IMR-90 (cell line): ENCODE data around the gene ATP11A. TPM values are rescaled to one million over a fixed set of nuclear protein-coding genes. Genes with fewer than 3 reads are reported as not detected.

Source experiments
- ATAC-seq: fragments of 200-7000 bp; cut with Tn5 transposase; 2 replicates; pipeline ENCODE4 v1.9.1; 2020; ENCODE audit warnings: low read depth, mild to moderate bottlenecking, moderate library complexity
- BruUV-seq: library from RNA; stranded (reverse); fragments of 400-500 nt; replicated peaks from 2 replicates; lab custom pipeline; 2021; lab: Mats Ljungman, UMichigan
- CTCF ChIA-PET: fragments of 300-600 bp; formaldehyde crosslinking; extraction: SDS; loops from one replicate; lab custom pipeline; 2021; ENCODE audit warnings: antibody characterized with exemption; lab: Yijun Ruan, JAX
- POLR2A ChIA-PET: fragments of 300-600 bp; sonication (Branson Sonifier 250); formaldehyde crosslinking; loops from one replicate; lab custom pipeline; 2022; ENCODE audit warnings: antibody characterized with exemption; ENCODE audit not compliant: unreplicated experiment; lab: Charles Lee
- DNase-seq: peaks from one replicate; pipeline ENCODE4 v3.0.0; 2013
- H2AFZ ChIP-seq: replicated peaks from 2 replicates; pipeline ENCODE3; 2013; ENCODE audit warnings: low read length, mild to moderate bottlenecking; ENCODE audit not compliant: poor library complexity
- H2AK5ac ChIP-seq: 2 replicates; pipeline ENCODE4 v1.6.1; 2013; ENCODE audit warnings: low read depth, low read length, inconsistent platforms
- H2AK9ac ChIP-seq: replicated peaks from 2 replicates; pipeline ENCODE3; 2013; ENCODE audit warnings: mild to moderate bottlenecking, low read depth, low read length, moderate library complexity; ENCODE audit not compliant: poor library complexity
- H2BK120ac ChIP-seq: 2 replicates; pipeline ENCODE4 v1.6.1; 2013; ENCODE audit warnings: low read depth, low read length, inconsistent platforms
- H2BK15ac ChIP-seq: 3 replicates; pipeline ENCODE4 v1.6.1; 2013; ENCODE audit warnings: low read depth, low read length, inconsistent platforms
- H2BK20ac ChIP-seq: 2 replicates; pipeline ENCODE4 v1.6.1; 2013; ENCODE audit warnings: low read depth, mild to moderate bottlenecking, inconsistent platforms, low read length, moderate library complexity
- H2BK5ac ChIP-seq: 2 replicates; pipeline ENCODE4 v1.6.1; 2013; ENCODE audit warnings: mild to moderate bottlenecking, low read depth, low read length, inconsistent platforms; ENCODE audit not compliant: poor library complexity, severe bottlenecking
- H3K14ac ChIP-seq: replicated peaks from 2 replicates; pipeline ENCODE4 v1.6.1; 2013; ENCODE audit warnings: low read depth, low read length, inconsistent platforms
- H3K18ac ChIP-seq: 2 replicates; pipeline ENCODE4 v1.6.1; 2013; ENCODE audit warnings: low read depth, low read length, control low read depth
- H3K23ac ChIP-seq: 2 replicates; pipeline ENCODE4 v1.6.1; 2013; ENCODE audit warnings: low read depth, low read length, inconsistent platforms
- H3K27ac ChIP-seq: 2 replicates; pipeline ENCODE4 v1.5.1; 2013; ENCODE audit warnings: mild to moderate bottlenecking, control low read depth, low read length; ENCODE audit not compliant: insufficient read depth
- H3K27me3 ChIP-seq: 2 replicates; pipeline ENCODE4 v1.6.1; 2013; ENCODE audit warnings: low read length; ENCODE audit not compliant: control insufficient read depth, insufficient read depth
- H3K36me3 ChIP-seq: 2 replicates; pipeline ENCODE4 v1.6.1; 2013; ENCODE audit warnings: low read length, mixed read lengths; ENCODE audit not compliant: control insufficient read depth, insufficient read depth
- H3K4ac ChIP-seq: 2 replicates; pipeline ENCODE4 v1.6.1; 2013; ENCODE audit warnings: low read depth, low read length, inconsistent platforms
- H3K4me1 ChIP-seq: 2 replicates; pipeline ENCODE4 v1.6.1; 2013; ENCODE audit warnings: low read length, mixed read lengths; ENCODE audit not compliant: control insufficient read depth, insufficient read depth
- H3K4me2 ChIP-seq: 2 replicates; pipeline ENCODE4 v1.6.1; 2013; ENCODE audit warnings: low read depth, mild to moderate bottlenecking, control low read depth, low read length, moderate library complexity
- H3K4me3 ChIP-seq: 2 replicates; pipeline ENCODE4 v1.5.1; 2013; ENCODE audit warnings: low read depth, mild to moderate bottlenecking, control low read depth, low read length, moderate library complexity; ENCODE audit not compliant: insufficient read depth
- H3K56ac ChIP-seq: 2 replicates; pipeline ENCODE4 v1.6.1; 2013; ENCODE audit warnings: low read length, inconsistent platforms; ENCODE audit not compliant: insufficient read depth; ENCODE audit errors: extremely low read depth
- H3K79me1 ChIP-seq, 2 experiments: 2 replicates each; pipeline ENCODE4 v1.6.1; 2013; ENCODE audit warnings: low read length in 2 of 2, inconsistent platforms in 1 of 2, low read depth in 1 of 2
- H3K9ac ChIP-seq: 2 replicates; pipeline ENCODE4 v1.6.1; 2013; ENCODE audit warnings: low read depth, low read length, control low read depth
- H3K9me1 ChIP-seq: 2 replicates; pipeline ENCODE4 v1.6.1; 2013; ENCODE audit warnings: low read length, inconsistent platforms; ENCODE audit not compliant: insufficient read depth
- H3K9me3 ChIP-seq: 2 replicates; pipeline ENCODE4 v1.6.1; 2013; ENCODE audit warnings: low read length; ENCODE audit not compliant: control insufficient read depth, insufficient read depth
- H4K20me1 ChIP-seq: 2 replicates; pipeline ENCODE4 v1.6.1; 2013; ENCODE audit warnings: low read length, inconsistent platforms; ENCODE audit not compliant: insufficient read depth
- H4K5ac ChIP-seq: 2 replicates; pipeline ENCODE4 v1.6.1; 2013; ENCODE audit warnings: mild to moderate bottlenecking, low read depth, low read length, control low read depth
- H4K8ac ChIP-seq, 2 experiments: 2 replicates each; pipeline ENCODE4 v1.6.1; 2013; ENCODE audit warnings: low read depth in 2 of 2, low read length in 2 of 2, control low read depth in 1 of 2, inconsistent platforms in 1 of 2
- H4K91ac ChIP-seq: 2 replicates; pipeline ENCODE4 v1.6.1; 2013; ENCODE audit warnings: low read depth, low read length, inconsistent platforms; ENCODE audit not compliant: insufficient read depth
- BHLHE40 ChIP-seq: fragments of 150-350 bp; IDR thresholded peaks from 2 replicates; pipeline ENCODE4 v1.6.1; 2016; ENCODE audit warnings: mild to moderate bottlenecking, low read depth, low read length
- CEBPB ChIP-seq: IDR thresholded peaks from 2 replicates; pipeline ENCODE4 v1.6.1; 2012; ENCODE audit warnings: low read depth, low read length, improper control_type of control experiment
- CHD1 ChIP-seq: IDR thresholded peaks from 2 replicates; pipeline ENCODE4 v1.6.1; 2012; ENCODE audit warnings: low read depth, low read length, improper control_type of control experiment
- FOS ChIP-seq: fragments of 150-350 bp; IDR thresholded peaks from 2 replicates; pipeline ENCODE4 v1.6.1; 2016; ENCODE audit warnings: low read depth, low read length
- MAZ ChIP-seq: IDR thresholded peaks from 2 replicates; pipeline ENCODE4 v1.6.1; 2012; ENCODE audit warnings: low read depth, mild to moderate bottlenecking, low read length, improper control_type of control experiment, moderate library complexity, borderline replicate concordance
- POLR2A ChIP-seq: IDR thresholded peaks from 2 replicates; pipeline ENCODE4 v1.6.1; 2012; ENCODE audit warnings: mild to moderate bottlenecking, low read depth, low read length
- RAD21 ChIP-seq: IDR thresholded peaks from 2 replicates; pipeline ENCODE4 v1.6.1; 2012; ENCODE audit warnings: low read length, improper control_type of control experiment
- RCOR1 ChIP-seq: IDR thresholded peaks from 2 replicates; pipeline ENCODE4 v1.6.1; 2012; ENCODE audit warnings: mild to moderate bottlenecking, low read length, improper control_type of control experiment; ENCODE audit not compliant: insufficient replicate concordance
- RFX5 ChIP-seq: IDR thresholded peaks from 2 replicates; pipeline ENCODE4 v1.8.0; 2012; ENCODE audit warnings: low read depth, mild to moderate bottlenecking, low read length, moderate library complexity
- SMC3 ChIP-seq: fragments of 150-350 bp; IDR thresholded peaks from 2 replicates; pipeline ENCODE4 v1.6.1; 2016; ENCODE audit warnings: low read depth, mild to moderate bottlenecking, antibody characterized with exemption, low read length, moderate library complexity
- WGBS, 2 experiments: methylation state at CpG; one replicate each; pipeline versions ENCODE4 v1.1.5 to v1.1.7; 2013; ENCODE audit warnings: missing lambda C conversion rate in 2 of 2; ENCODE audit not compliant: insufficient read length in 1 of 2; ENCODE audit errors: extremely low coverage in 2 of 2; 5-methylcytosine and 5-hydroxymethylcytosine counted together
- dilution Hi-C: fragments of 300-500 bp; cut with HindIII; formaldehyde crosslinking; loops from one replicate; pipeline ENCODE4 v1.14.3; 2018; ENCODE audit warnings: low sequenced_read_pairs; ENCODE audit not compliant: unreplicated experiment
- in situ Hi-C: fragments of 300-500 bp; cut with MboI; formaldehyde crosslinking; loops from 3 replicates; pipeline ENCODE4 v1.14.3; 2019; ENCODE audit warnings: low sequenced_read_pairs, inconsistent platforms, mixed read lengths
- intact Hi-C: fragments of 100-400 bp; cut with micrococcal nuclease; formaldehyde crosslinking; loops from 2 replicates; pipeline ENCODE4 v1.10.0; 2022
- polyA plus RNA-seq, 3 experiments: library from polyadenylated mRNA; depleted of rRNA; stranded (reverse); fragments of >200 nt; gene quantifications; 2 replicates each; pipeline ENCODE4 v1.2.3, GENCODE V29; 2012; ENCODE audit warnings: low replicate concordance in 1 of 3
- total RNA-seq: library from RNA; depleted of rRNA; stranded (reverse); fragments of >200 nt; gene quantifications from 2 replicates; pipeline ENCODE4 v1.2.3, GENCODE V29; 2012
- TF ChIP-seq, protein P1 (sequence below): conservative IDR thresholded peaks from 2 replicates; pipeline ENCODE4 v1.5.1; 2012; ENCODE audit warnings: mild to moderate bottlenecking, low read depth, low read length, improper control_type of control experiment

The ATP11A gene
- total and polyA plus RNA-seq, 2 of the 4 experiments (the other 2 are of a cell fraction) = 8.4 to 12.0 TPM

DNA sequence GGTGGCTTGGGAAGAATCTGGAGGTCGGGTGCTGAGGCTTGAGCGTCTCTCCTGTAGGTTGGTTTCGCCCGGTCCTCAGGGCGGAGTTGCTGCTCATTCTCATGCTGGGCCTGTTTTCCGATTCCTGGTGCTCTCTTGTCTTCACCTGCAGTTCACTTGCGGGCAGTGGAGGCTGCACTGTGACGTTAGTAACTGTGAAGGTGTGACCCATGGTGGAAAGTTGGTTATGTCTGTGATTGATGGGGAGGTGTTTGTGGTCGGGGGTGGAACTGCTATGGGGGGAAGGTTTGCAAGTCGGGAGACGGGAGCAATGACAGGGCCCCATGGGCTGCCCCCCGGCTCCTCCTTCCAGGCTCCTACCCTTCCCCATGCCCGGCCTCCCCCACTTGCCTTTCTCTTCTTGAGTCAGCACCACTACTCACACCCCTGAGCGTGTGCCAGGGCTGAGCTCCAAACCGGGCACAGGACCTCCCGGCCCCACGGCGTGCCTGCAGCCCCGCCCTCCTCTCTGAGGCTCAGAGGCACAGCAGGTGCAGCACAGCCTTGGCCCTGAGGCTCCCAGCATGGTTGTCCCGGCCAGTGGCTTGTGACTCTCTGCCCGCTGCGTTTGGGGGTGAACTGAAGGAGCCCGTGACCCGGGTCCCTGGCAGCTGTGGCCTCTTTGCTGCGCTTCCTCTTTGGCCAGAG lies 79.1 kb downstream of the ATP11A start (continued):
- TF ChIP-seq, protein P1, sequence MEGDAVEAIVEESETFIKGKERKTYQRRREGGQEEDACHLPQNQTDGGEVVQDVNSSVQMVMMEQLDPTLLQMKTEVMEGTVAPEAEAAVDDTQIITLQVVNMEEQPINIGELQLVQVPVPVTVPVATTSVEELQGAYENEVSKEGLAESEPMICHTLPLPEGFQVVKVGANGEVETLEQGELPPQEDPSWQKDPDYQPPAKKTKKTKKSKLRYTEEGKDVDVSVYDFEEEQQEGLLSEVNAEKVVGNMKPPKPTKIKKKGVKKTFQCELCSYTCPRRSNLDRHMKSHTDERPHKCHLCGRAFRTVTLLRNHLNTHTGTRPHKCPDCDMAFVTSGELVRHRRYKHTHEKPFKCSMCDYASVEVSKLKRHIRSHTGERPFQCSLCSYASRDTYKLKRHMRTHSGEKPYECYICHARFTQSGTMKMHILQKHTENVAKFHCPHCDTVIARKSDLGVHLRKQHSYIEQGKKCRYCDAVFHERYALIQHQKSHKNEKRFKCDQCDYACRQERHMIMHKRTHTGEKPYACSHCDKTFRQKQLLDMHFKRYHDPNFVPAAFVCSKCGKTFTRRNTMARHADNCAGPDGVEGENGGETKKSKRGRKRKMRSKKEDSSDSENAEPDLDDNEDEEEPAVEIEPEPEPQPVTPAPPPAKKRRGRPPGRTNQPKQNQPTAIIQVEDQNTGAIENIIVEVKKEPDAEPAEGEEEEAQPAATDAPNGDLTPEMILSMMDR = no peak
- TF ChIP-seq RFX5 = no peak
- TF ChIP-seq POLR2A = no peak

DNA sequence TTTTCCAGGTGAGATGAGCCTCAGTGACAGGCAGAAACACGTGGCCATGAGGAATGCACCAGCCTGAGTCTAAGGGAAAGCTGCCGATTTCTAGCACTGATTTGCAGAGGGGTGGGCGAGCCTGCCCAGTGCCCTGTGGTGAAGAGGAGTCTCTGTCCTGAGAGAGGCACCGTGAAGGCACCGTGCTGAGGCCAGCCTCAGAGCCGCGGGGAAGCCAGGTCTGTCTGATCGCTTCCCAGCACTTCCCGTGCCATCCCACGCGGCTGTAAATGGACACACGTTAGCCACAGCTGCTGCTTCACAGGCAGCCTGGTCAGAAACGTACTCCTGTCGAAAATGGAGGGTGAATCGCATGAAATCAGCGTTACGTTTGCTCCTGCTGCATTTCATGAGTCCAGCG lies 79.8 kb downstream of the ATP11A start:
- DNase-seq (no peak), ATAC-seq (no peak)
- Histone ChIP-seq H3K4ac (no peak overlapping the region), H3K27ac (no peak overlapping the region), H4K20me1 (peaks cover 10% of the 10 kb centered on the region), H4K8ac (no peak overlapping the region), H2BK5ac (no peak overlapping the region), H3K9ac (no peak overlapping the region), H2AFZ (no peak overlapping the region), H2AK9ac (no peak overlapping the region), H3K27me3 (no peaks in the 10 kb centered on the region), H3K23ac (no peak overlapping the region), H4K91ac (no peak overlapping the region), H3K36me3 (peaks cover 3% of the 10 kb centered on the region; the same call in 1 of the 2 replicates), H2AK5ac (no peak overlapping the region), H3K4me3 (no peak overlapping the region), H3K56ac (no peak overlapping the region), H3K18ac (no peak overlapping the region), H2BK120ac (no peak overlapping the region), H3K14ac (0 out of 2 replicates have a peak overlapping the region, but pooled peaks have one; percentile 13), H3K4me2 (no peak overlapping the region), H3K79me1 (peaks cover 0 to 7% of the 10 kb centered on the region in 2 experiments; a peak in 1 of 4 replicates), H4K5ac (no peak overlapping the region), H3K9me1 (no peaks in the 10 kb centered on the region; the same call in 1 of the 2 replicates), H3K4me1 (no peaks in the 10 kb centered on the region; the same call in 1 of the 2 replicates), H2BK20ac (0 out of 2 replicates have a peak overlapping the region, but pooled peaks have one; percentile 24), H3K9me3 (no peaks in the 10 kb centered on the region), H2BK15ac (no peak overlapping the region)
- ChIA-PET POLR2A (no interaction called here), CTCF (no interaction called here)
- BruUV-seq = no TSS peak
- intact Hi-C loops (no loop called here), dilution Hi-C loops (no loop called here), in situ Hi-C loops (no loop called here)
- 86% methylated on average over 17 of the region's 18 CpGs; no CpG with 5 or more reads in 1 of the 2 experiments for WGBS, 2 experiments
- TF ChIP-seq POLR2A = no peak
- no peak for TF ChIP-seq CEBPB
- no peak for TF ChIP-seq RCOR1
- TF ChIP-seq CHD1 = no peak
- no peak for TF ChIP-seq MAZ
- TF ChIP-seq, protein P1 = no peak
- TF ChIP-seq BHLHE40 = no peak
- TF ChIP-seq FOS = no peak
- no peak for TF ChIP-seq SMC3
- no peak for TF ChIP-seq RAD21
- TF ChIP-seq RFX5 = no peak
